Middle frontal gyrus (tissue), 1 donor: Measurements from ENCODE around the gene SLC47A1.
"Not testable (repeated sequence)": the region's sequence is repeated elsewhere in the genome, so short reads cannot be mapped to it uniquely, and the experiment has no call there.

Experiments
- DNase-seq: peaks from one replicate; pipeline ENCODE4 v3.0.0-alpha.2; 2015; ENCODE audit warnings: low spot score; ENCODE audit errors: extremely low spot score

SLC47A1 gene

GRCh38 chr17:19520641-19521040 is 13.0 kb upstream of the SLC47A1 start:
- no peak for DNase-seq

GRCh38 chr17:19523690-19524089 is 10.0 kb upstream of the SLC47A1 start:
- DNase-seq = no peak

GRCh38 chr17:19526950-19527349 is 6.7 kb upstream of the SLC47A1 start:
- DNase-seq = not testable (repeated sequence)

GRCh38 chr17:19531780-19532501 is 1.7 kb upstream of the SLC47A1 start:
- DNase-seq = no peak

- DNase-seq = no peak
Observed at GRCh38 chr17:19533036-19533717, 477 bp upstream of the SLC47A1 start.

GRCh38 chr17:19534562-19535149 is 1.0 kb downstream of the SLC47A1 start:
- DNase-seq = no peak

GRCh38 chr17:19537111-19537510 is 3.5 kb downstream of the SLC47A1 start:
- no peak for DNase-seq

- no peak for DNase-seq
Observed at GRCh38 chr17:19538095-19539039, 4.7 kb downstream of the SLC47A1 start.

GRCh38 chr17:19539040-19539399 is 5.4 kb downstream of the SLC47A1 start:
- DNase-seq = no peak

GRCh38 chr17:19539841-19540311 is 6.2 kb downstream of the SLC47A1 start:
- no peak for DNase-seq

- no peak for DNase-seq
Observed at GRCh38 chr17:19540706-19541370, 7.2 kb downstream of the SLC47A1 start.

- no peak for DNase-seq
Observed at GRCh38 chr17:19541445-19541844, 7.8 kb downstream of the SLC47A1 start.

GRCh38 chr17:19542247-19542646 is 8.6 kb downstream of the SLC47A1 start:
- no peak for DNase-seq

GRCh38 chr17:19544366-19544765 is 10.7 kb downstream of the SLC47A1 start:
- DNase-seq = no peak

GRCh38 chr17:19546289-19547065 is 12.8 kb downstream of the SLC47A1 start:
- no peak for DNase-seq

GRCh38 chr17:19549746-19550623 is 16.3 kb downstream of the SLC47A1 start:
- DNase-seq = no peak

GRCh38 chr17:19551165-19551564 is 17.5 kb downstream of the SLC47A1 start:
- DNase-seq = no peak

GRCh38 chr17:19551591-19552148 is 18.0 kb downstream of the SLC47A1 start:
- DNase-seq = no peak

- DNase-seq = no peak
Observed at GRCh38 chr17:19553036-19553435, 19.4 kb downstream of the SLC47A1 start.
